ENCODE measurements around the gene MEOX2.

GRCh38 chr7:15723841-15724240 lies 37.4 kb upstream of the MEOX2 start:
- TF ChIP-seq POLR2AphosphoS5 (IDR thresholded peaks at IDR 0.05; ENCODE audit: borderline replicate concordance, low read depth, low read length) = no peak
- no peak for TF ChIP-seq EZH2 (IDR thresholded peaks at IDR 0.05)
- no peak for TF ChIP-seq FOXP2 (optimal IDR thresholded peaks at IDR 0.05; ENCODE audit: control extremely low read depth, extremely low read length, insufficient read depth)
